ENCODE results near the gene TAOK3.

DNA sequence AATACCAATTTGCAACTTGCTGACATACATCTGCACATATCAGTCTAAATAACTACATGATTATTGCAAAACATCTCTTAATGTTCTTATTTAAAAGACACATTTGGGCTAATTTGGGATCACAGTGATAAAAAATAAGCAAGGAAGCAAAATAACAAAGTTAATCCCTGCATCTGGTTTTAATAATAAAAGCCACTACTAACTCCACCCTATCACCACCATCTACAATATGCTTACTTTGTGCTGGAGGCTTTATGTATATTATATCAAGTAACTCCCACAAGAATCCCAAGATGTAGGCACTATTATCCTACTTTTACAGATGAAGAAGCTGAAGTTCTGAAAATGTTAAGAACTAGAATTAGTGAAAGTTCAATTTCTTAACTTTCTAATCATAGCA is 45.7 kb downstream of the TAOK3 start:
- TF ChIP-seq, protein P1, sequence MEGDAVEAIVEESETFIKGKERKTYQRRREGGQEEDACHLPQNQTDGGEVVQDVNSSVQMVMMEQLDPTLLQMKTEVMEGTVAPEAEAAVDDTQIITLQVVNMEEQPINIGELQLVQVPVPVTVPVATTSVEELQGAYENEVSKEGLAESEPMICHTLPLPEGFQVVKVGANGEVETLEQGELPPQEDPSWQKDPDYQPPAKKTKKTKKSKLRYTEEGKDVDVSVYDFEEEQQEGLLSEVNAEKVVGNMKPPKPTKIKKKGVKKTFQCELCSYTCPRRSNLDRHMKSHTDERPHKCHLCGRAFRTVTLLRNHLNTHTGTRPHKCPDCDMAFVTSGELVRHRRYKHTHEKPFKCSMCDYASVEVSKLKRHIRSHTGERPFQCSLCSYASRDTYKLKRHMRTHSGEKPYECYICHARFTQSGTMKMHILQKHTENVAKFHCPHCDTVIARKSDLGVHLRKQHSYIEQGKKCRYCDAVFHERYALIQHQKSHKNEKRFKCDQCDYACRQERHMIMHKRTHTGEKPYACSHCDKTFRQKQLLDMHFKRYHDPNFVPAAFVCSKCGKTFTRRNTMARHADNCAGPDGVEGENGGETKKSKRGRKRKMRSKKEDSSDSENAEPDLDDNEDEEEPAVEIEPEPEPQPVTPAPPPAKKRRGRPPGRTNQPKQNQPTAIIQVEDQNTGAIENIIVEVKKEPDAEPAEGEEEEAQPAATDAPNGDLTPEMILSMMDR (IDR thresholded peaks at IDR 0.05): no peak
- no peak for TF ChIP-seq EZH2 (IDR thresholded peaks at IDR 0.05; ENCODE audit: borderline replicate concordance, insufficient read depth, low read depth, low read length, poor library complexity, severe bottlenecking)

Measured in B cell (primary cell).